ENCODE measurements around the gene PRKCE. TPM values are rescaled to one million over a fixed set of nuclear protein-coding genes. Genes with fewer than 3 reads are reported as not detected.

PRKCE gene
- total and polyA plus RNA-seq, 7 experiments from 2014 or later: 1.4 to 37.9 (median 19.5) TPM

DNA sequence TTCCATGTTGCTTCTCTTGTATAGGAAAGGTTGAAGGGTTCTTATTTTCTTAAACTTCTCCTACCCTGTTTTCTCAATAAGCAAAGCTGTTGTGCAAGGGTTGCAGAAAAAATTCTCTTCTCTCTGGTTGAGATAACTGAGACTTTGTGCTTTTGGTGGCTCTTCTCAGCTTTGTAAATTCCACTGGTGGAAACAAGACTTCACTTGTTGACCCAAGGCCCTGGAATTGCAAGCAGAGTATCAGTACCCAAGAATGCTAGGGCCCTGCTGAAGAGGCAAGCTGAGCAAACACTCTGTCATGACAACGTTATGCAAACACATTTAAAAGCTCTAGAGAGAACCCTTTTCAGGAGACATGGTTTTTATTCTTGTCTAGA, 351.0 kb downstream of the PRKCE start:
- peaks cover 0 to 17% (median 0%) of the 10 kb centered on the region in 3 experiments for H3K36me3 ChIP-seq (ENCODE audit: control insufficient read depth in 2 of 3, insufficient read depth in 3 of 3, low read length in 3 of 3)
- ATAC-seq (no peak), DNase-seq (no peak)
- Mint-ChIP-seq H3K4me3 (no peak overlapping the region), H3K4me1 (peaks cover 0 to 5% (median 0%) of the 10 kb centered on the region in 7 donors), H3K36me3 (peaks cover 0 to 62% (median 18%) of the 10 kb centered on the region in 5 donors), H3K27me3 (peaks cover 0 to 4% (median 0%) of the 10 kb centered on the region in 5 donors), H3K27ac (no peak overlapping the region), H3K9me3 (no peaks in the 10 kb centered on the region)
- no peaks in the 10 kb centered on the region for H3K4me1 ChIP-seq (ENCODE audit: control insufficient read depth in 2 of 2, insufficient read depth in 2 of 2, low read length in 2 of 2)
- H3K27me3 ChIP-seq (ENCODE audit: control insufficient read depth in 2 of 2, insufficient read depth in 2 of 2, low read length in 2 of 2): no peaks in the 10 kb centered on the region
- ChIA-PET CTCF (no interaction called here), POLR2A (no interaction called here)
- no peaks in the 10 kb centered on the region for H3K9me3 ChIP-seq (ENCODE audit: control insufficient read depth in 2 of 3, low read length in 3 of 3)
- H3K27ac ChIP-seq (ENCODE audit: low read depth, low read length): no peak overlapping the region
- no peak overlapping the region for H3K4me3 ChIP-seq (ENCODE audit: low read length)
- intact Hi-C loops (cut with micrococcal nuclease): no loop called here

DNA sequence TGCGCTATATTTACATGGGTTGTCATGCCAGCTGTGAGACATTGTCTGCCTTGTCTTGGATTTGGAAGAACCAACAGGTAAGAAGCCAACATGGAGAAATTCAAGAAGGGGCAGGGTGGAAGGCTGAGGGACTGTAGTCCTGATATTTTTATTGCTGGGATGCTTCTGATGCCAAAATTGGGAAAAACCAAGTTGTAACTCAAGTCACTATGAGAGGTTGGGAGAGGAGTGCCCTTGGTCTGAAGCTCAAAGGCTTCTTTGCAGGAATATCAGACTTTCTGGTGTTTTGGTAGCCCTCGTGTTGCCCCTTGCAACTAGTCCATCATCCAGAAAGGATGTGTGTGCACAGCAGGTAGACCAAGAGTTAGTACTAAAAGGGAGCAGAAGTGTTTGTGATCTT, 351.5 kb downstream of the PRKCE start:
- Histone ChIP-seq H3K27ac (ENCODE audit: low read depth, low read length) (no peak overlapping the region), H3K9me3 (ENCODE audit: control insufficient read depth in 2 of 3, low read length in 3 of 3) (no peaks in the 10 kb centered on the region), H3K4me3 (ENCODE audit: low read length) (no peak overlapping the region), H3K36me3 (ENCODE audit: control insufficient read depth in 2 of 3, insufficient read depth in 3 of 3, low read length in 3 of 3) (peaks cover 0 to 21% (median 0%) of the 10 kb centered on the region in 3 experiments), H3K4me1 (ENCODE audit: control insufficient read depth in 2 of 2, insufficient read depth in 2 of 2, low read length in 2 of 2) (no peaks in the 10 kb centered on the region), H3K27me3 (ENCODE audit: control insufficient read depth in 2 of 2, insufficient read depth in 2 of 2, low read length in 2 of 2) (no peaks in the 10 kb centered on the region)
- no peaks in the 10 kb centered on the region for H3K9me3 Mint-ChIP-seq
- POLR2A ChIA-PET: no interaction called here
- intact Hi-C loops (cut with micrococcal nuclease): no loop called here
- no peak overlapping the region for H3K27ac Mint-ChIP-seq
- H3K4me1 Mint-ChIP-seq: peaks cover 0 to 6% (median 0%) of the 10 kb centered on the region in 7 donors
- CTCF ChIA-PET: no interaction called here
- H3K27me3 Mint-ChIP-seq: peaks cover 0 to 3% (median 0%) of the 10 kb centered on the region in 5 donors
- ATAC-seq (no peak), DNase-seq (no peak)
- no peak overlapping the region for H3K4me3 Mint-ChIP-seq
- peaks cover 0 to 64% (median 22%) of the 10 kb centered on the region in 5 donors for H3K36me3 Mint-ChIP-seq

DNA sequence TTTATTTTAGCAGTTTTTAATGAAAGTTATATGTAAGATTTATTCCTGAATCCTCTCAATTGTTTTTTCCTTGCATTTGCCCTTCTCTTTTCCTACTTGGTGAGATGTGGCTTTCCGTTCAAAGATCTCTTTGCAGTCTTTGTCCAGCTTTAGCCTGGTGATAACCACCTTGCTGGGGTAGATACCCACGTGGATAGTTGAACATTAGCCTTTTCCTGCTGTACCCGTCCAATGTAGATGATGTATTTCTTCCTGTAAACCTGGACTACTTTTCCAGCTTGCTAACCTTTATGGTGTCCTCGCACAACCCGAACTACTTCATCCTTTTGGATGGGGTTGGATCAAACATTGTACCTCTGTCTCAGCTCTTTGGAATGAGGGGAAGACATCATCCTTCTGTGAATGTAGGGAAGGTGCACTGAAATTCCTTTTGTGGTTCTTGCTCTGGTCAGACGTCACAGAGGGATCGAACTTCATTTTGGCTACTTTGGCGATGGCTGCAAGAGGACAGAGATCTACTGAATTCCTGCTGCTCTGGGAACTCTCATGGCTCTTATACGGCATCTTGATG, 352.5 kb downstream of the PRKCE start:
- Histone ChIP-seq H3K9me3 (ENCODE audit: control insufficient read depth in 2 of 3, low read length in 3 of 3) (no peaks in the 10 kb centered on the region), H3K4me3 (ENCODE audit: low read length) (no peak overlapping the region), H3K36me3 (ENCODE audit: control insufficient read depth in 2 of 3, insufficient read depth in 3 of 3, low read length in 3 of 3) (peaks cover 0 to 21% (median 0%) of the 10 kb centered on the region in 3 experiments), H3K27me3 (ENCODE audit: control insufficient read depth in 2 of 2, insufficient read depth in 2 of 2, low read length in 2 of 2) (no peaks in the 10 kb centered on the region), H3K27ac (ENCODE audit: low read depth, low read length) (no peak overlapping the region), H3K4me1 (ENCODE audit: control insufficient read depth in 2 of 2, insufficient read depth in 2 of 2, low read length in 2 of 2) (no peaks in the 10 kb centered on the region)
- Mint-ChIP-seq H3K36me3 (peaks cover 0 to 64% (median 24%) of the 10 kb centered on the region in 5 donors), H3K27me3 (peaks cover 0 to 2% (median 0%) of the 10 kb centered on the region in 5 donors), H3K9me3 (no peaks in the 10 kb centered on the region), H3K27ac (no peak overlapping the region), H3K4me1 (peaks cover 0 to 7% (median 0%) of the 10 kb centered on the region in 7 donors), H3K4me3 (no peak overlapping the region)
- intact Hi-C loops (cut with micrococcal nuclease): no loop called here
- CTCF ChIA-PET: interaction anchor here (1.3 kb wide), 1 partner anchor 362 kb away, joined by 3 read pairs; no protein-coding TSS in a partner anchor
- no peak for ATAC-seq
- DNase-seq: no peak
- POLR2A ChIA-PET: no interaction called here

- Histone ChIP-seq H3K4me3 (ENCODE audit: low read length) (no peak overlapping the region), H3K27me3 (ENCODE audit: control insufficient read depth in 2 of 2, insufficient read depth in 2 of 2, low read length in 2 of 2) (no peaks in the 10 kb centered on the region), H3K27ac (ENCODE audit: low read depth, low read length) (no peak overlapping the region), H3K9me3 (ENCODE audit: control insufficient read depth in 2 of 3, low read length in 3 of 3) (no peaks in the 10 kb centered on the region), H3K4me1 (ENCODE audit: control insufficient read depth in 2 of 2, insufficient read depth in 2 of 2, low read length in 2 of 2) (no peaks in the 10 kb centered on the region), H3K36me3 (ENCODE audit: control insufficient read depth in 2 of 3, insufficient read depth in 3 of 3, low read length in 3 of 3) (peaks cover 0 to 17% (median 0%) of the 10 kb centered on the region in 3 experiments)
- H3K9me3 Mint-ChIP-seq: no peaks in the 10 kb centered on the region
- POLR2A ChIA-PET: no interaction called here
- H3K27me3 Mint-ChIP-seq: no peaks in the 10 kb centered on the region
- intact Hi-C loops (cut with micrococcal nuclease): no loop called here
- peaks cover 0 to 58% (median 26%) of the 10 kb centered on the region in 5 donors for H3K36me3 Mint-ChIP-seq
- CTCF ChIA-PET: interaction anchor here (0.7 to 1.7 kb wide), 2 partner anchors 13 to 1315 kb away, joined by 3 to 5 read pairs; no protein-coding TSS in a partner anchor
- DNase-seq (no peak), ATAC-seq (no peak)
- H3K4me3 Mint-ChIP-seq: no peak overlapping the region
- no peak overlapping the region for H3K27ac Mint-ChIP-seq
- peaks cover 0 to 9% (median 0%) of the 10 kb centered on the region in 7 donors for H3K4me1 Mint-ChIP-seq
Observed at GRCh38 chr2:46006473-46007025, 355.1 kb downstream of the PRKCE start.

GRCh38 chr2:46007412-46007811, 355.9 kb downstream of the PRKCE start:
- Mint-ChIP-seq H3K36me3 (peaks cover 1 to 59% (median 22%) of the 10 kb centered on the region in 5 donors), H3K4me1 (peaks cover 0 to 9% (median 0%) of the 10 kb centered on the region in 7 donors), H3K9me3 (no peaks in the 10 kb centered on the region), H3K4me3 (no peak overlapping the region), H3K27me3 (no peaks in the 10 kb centered on the region), H3K27ac (no peak overlapping the region)
- POLR2A ChIA-PET: no interaction called here
- Histone ChIP-seq H3K36me3 (ENCODE audit: control insufficient read depth in 2 of 3, insufficient read depth in 3 of 3, low read length in 3 of 3) (peaks cover 0 to 13% (median 0%) of the 10 kb centered on the region in 3 experiments), H3K4me1 (ENCODE audit: control insufficient read depth in 2 of 2, insufficient read depth in 2 of 2, low read length in 2 of 2) (no peaks in the 10 kb centered on the region), H3K9me3 (ENCODE audit: control insufficient read depth in 2 of 3, low read length in 3 of 3) (no peaks in the 10 kb centered on the region), H3K4me3 (ENCODE audit: low read length) (no peak overlapping the region), H3K27ac (ENCODE audit: low read depth, low read length) (no peak overlapping the region), H3K27me3 (ENCODE audit: control insufficient read depth in 2 of 2, insufficient read depth in 2 of 2, low read length in 2 of 2) (no peaks in the 10 kb centered on the region)
- ATAC-seq (no peak), DNase-seq (no peak)
- CTCF ChIA-PET: no interaction called here
- intact Hi-C loops (cut with micrococcal nuclease): no loop called here

- CTCF ChIA-PET: no interaction called here
- H3K27ac Mint-ChIP-seq: no peak overlapping the region
- H3K36me3 Mint-ChIP-seq: peaks cover 6 to 57% (median 21%) of the 10 kb centered on the region in 5 donors
Observed at GRCh38 chr2:46008091-46008870, 356.8 kb downstream of the PRKCE start.

More at GRCh38 chr2:46008091-46008870, 356.8 kb downstream of the PRKCE start:
- no peaks in the 10 kb centered on the region for H3K9me3 Mint-ChIP-seq
- intact Hi-C loops (cut with micrococcal nuclease): no loop called here
- H3K4me1 Mint-ChIP-seq: peaks cover 0 to 9% (median 0%) of the 10 kb centered on the region in 7 donors
- no peaks in the 10 kb centered on the region for H3K4me1 ChIP-seq (ENCODE audit: control insufficient read depth in 2 of 2, insufficient read depth in 2 of 2, low read length in 2 of 2)
- no peaks in the 10 kb centered on the region for H3K27me3 Mint-ChIP-seq
- H3K4me3 Mint-ChIP-seq: no peak overlapping the region
- no peak overlapping the region for H3K4me3 ChIP-seq (ENCODE audit: low read length)
- POLR2A ChIA-PET: no interaction called here
- peaks cover 0 to 16% (median 0%) of the 10 kb centered on the region in 3 experiments for H3K36me3 ChIP-seq (ENCODE audit: control insufficient read depth in 2 of 3, insufficient read depth in 3 of 3, low read length in 3 of 3)
- no peak overlapping the region for H3K27ac ChIP-seq (ENCODE audit: low read depth, low read length)
- H3K9me3 ChIP-seq (ENCODE audit: control insufficient read depth in 2 of 3, low read length in 3 of 3): no peaks in the 10 kb centered on the region
- ATAC-seq (no peak), DNase-seq (no peak)
- H3K27me3 ChIP-seq (ENCODE audit: control insufficient read depth in 2 of 2, insufficient read depth in 2 of 2, low read length in 2 of 2): no peaks in the 10 kb centered on the region
